GM19025 (cell line): ENCODE results near the gene ADARB1.

Source experiments
- ATAC-seq: cut with Tn5 transposase; IDR thresholded peaks from one replicate; pipeline ENCODE4 v1.9.1; 2021; ENCODE audit warnings: mild to moderate bottlenecking, low read depth, moderate library complexity; ENCODE audit not compliant: unreplicated experiment

ADARB1 gene

DNA sequence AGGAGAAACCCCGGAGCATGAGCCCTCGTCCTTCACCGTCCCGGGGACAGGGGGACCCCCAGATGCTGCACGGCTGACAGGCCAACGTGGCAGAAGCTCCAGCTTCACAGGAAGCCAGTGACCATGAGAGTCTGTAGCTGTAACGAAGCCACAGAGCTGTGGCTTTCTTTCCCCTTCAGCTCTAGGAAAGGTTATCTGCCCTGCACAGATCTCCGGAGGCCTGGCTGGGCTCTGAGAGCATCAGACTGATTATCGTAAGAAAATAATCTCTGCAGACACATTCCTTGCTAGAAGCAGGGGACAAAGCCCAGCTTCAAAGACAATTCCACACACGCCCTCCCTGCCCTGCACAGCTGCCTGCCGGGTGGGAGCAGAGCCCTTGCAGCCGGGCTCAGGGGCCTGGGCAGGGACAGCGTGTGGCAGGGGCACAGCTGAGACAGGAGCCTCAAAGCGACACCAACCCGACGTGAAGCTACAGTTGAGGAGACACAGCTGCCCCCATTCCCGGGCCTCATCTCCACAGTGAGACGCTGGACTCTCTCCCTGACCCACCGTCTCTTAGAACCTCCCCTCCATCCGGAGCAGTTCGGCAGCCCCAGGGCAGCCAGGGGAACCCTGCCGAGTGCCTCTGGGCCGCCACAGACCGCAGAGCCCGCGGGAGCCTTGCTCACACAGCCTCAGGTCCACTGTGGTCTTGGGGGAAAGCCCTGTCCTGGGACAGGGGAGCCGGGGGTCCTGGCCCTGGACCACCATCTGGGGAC is 182.7 kb downstream of the ADARB1 start:
- no peak for ATAC-seq

DNA sequence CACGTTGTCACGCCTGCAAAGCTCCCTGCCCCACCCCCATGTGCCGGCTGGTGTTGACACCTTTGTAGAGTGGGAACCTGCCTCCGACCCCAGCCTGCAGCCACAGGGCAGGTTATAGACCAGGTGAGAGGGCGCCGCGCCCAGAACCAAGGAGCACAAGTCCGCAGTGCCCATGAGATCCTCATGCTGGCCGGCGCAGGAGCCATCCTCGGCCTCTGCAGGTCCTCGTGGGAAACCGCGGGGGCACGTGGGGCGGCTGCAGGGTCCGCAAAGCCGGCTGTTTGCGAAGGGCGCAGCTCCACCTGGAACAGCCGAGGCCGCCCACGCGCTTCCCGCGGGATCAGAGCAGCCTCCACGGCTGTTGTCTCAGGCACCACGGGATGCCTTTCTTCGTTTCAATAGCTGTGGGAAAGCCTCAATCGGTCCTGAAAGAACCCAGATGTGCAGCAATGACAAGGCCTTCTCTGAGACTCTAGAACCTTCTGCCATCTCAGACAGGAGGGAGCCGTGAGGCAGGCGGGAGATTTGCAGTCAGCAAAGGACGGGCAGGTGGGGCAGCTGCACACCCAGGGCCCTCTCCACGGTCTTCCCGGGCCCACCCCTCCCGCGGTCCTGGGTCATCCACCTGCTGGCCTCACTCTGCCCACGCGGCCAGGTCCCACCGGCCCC is 183.4 kb downstream of the ADARB1 start:
- no peak for ATAC-seq

DNA sequence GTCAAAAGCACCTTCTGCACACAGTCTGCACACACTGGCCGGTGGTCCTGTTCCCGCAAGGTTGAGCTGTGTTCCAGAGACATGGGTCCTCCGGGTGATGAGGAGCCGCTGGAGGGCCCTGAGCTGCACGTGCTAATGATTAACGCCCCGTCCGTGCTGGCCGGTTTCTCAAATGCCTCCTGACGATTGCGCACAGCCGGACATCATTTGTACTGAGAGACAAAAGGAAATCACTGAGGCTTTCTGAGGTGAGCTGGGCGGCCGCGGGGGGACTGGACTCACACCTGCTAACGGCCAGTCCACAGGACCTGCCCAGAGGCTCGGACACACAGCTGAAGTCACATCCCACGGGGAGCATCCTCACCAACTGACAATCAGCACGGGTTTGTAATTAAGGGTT is 184.1 kb downstream of the ADARB1 start:
- no peak for ATAC-seq

DNA sequence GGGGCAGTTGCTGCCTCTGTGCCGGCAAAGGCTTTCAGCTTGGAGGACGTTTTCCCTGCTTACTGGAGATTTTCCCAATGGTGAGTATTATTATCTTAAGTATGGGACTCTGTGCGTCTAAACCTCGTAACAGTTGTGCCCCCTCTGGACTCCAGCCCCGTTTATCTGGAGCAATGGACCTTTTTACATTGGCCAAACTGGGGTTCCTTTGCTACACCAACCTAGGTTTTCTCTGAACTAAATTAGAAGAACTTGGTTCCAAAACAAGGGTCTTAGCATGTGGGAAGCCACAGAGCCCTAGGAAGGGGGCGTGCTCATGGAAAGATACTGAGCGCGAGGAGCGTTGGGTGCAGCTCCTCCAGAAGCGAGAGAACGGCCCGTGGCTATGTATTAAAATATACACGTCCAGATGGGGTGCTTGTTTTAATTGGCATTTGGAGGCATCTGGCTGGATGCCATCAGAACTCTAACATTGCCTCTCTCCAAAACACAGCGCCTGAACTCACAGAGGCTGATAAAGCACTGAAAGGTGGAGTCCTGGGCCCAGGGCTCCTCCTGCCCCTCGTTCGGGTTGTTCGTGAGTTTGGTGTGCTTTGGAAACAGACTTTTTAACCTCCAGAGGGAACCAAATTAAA is 184.9 kb downstream of the ADARB1 start:
- no peak for ATAC-seq

DNA sequence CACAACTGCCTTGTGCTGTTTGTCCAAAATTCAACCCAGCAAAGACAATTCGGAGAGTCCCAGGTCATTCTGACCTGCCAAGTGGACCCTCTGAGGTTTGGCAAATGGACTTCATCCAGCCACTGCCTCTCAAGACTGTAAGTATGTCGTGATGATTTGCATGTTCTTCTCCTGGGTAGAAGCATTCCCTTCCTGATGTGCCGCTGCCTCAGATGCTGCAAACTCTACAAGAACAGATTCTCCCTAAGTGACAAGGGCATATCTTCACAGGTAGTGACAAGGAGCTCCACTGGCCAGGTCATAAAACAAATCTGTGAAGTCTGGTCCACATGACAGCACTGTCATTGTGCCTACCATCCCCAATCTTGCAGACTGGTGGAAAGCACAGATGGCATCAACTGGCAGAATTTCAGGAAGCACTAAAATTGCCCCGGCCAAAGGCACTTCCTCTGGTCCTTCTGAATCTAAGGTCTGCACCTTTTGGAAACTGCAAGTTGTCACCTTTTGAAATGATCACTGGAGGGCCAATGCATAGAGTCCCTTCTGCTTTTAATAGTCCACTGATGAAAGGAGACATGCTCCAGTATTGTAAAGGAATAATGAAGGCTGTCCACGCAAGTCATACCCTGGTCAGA is 185.9 kb downstream of the ADARB1 start:
- no peak for ATAC-seq

DNA sequence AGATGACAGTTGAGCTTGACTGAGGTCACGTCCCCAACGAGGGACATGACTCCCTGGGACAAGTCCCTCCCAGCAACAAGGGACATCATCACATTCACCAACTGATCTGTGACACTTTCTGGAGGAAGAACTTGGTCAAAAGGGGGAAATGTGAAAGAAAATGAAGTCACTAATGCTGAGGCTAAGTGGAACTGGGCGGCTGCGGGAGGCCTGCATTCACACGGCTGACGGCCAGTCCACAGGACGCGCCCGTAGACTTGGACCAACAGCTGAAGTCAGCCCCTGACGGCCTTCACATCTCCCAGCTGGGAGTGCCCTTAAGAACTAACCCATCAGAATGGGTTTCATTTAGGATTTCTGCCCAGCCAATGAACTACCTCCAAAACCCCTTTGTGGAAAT is 186.7 kb downstream of the ADARB1 start:
- no peak for ATAC-seq

DNA sequence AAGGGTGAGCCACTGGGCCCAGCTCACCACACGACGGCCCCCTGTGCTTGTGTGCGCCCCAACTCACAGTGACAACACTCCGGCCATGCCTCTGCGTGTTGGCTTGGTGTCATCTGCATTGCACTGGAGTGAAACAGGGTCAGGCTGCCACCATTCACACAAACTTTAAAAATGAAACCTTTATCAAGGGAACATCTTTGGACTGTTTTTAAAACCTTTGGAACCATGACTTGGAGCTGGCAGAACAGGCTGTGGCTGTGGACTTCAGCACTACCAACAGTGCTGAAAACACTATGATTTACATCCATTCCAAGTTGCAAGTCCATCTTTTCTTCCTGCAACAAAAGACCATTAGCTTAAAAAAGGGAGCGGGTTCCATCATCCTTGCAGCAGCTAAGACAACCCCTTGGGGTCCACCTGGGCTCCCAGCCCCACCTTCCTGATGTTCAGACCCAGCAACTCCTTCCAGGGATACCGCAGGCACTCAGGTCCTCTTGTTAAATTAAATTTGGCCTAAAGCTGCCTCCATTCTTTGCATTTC is 187.7 kb downstream of the ADARB1 start:
- ATAC-seq = no peak

DNA sequence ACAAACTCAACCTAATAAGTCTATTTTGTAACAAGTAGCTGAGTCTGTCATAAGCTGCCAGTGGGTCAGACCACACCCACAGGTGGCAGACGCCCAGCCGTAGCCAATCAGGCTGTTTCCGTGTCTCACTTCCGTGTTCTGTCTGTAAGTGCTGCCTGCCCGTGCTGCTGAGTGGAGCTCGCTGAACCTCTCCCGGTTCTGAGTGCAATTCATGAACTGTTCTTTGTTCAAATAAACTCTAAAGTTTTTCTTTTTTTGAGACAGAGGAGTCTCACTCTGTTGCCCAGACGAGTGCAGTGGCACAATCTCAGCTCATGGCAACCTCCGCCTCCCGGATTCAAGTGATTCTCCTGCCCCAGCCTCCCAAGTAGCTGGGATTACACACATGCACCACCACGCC is 188.2 kb downstream of the ADARB1 start:
- no peak for ATAC-seq

DNA sequence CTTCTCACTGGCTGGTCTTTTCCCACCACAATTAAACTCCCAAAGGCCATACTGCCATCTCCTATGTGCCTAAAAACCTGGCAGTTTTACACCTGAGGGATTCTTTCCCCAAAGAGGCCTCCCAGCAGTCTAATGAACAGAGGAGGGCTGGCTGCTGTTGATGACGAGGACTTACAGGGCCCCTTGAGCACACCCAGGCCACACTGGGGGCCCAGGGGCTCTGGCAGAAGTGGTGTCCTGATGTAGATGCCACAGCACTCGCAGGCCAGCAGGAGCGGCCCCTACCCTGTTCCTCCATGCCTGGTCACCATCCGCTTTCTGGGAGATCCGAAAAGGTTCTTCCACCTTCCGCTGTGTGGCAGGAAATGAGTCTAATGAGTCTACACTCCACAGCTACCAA is 189.2 kb downstream of the ADARB1 start:
- no peak for ATAC-seq

DNA sequence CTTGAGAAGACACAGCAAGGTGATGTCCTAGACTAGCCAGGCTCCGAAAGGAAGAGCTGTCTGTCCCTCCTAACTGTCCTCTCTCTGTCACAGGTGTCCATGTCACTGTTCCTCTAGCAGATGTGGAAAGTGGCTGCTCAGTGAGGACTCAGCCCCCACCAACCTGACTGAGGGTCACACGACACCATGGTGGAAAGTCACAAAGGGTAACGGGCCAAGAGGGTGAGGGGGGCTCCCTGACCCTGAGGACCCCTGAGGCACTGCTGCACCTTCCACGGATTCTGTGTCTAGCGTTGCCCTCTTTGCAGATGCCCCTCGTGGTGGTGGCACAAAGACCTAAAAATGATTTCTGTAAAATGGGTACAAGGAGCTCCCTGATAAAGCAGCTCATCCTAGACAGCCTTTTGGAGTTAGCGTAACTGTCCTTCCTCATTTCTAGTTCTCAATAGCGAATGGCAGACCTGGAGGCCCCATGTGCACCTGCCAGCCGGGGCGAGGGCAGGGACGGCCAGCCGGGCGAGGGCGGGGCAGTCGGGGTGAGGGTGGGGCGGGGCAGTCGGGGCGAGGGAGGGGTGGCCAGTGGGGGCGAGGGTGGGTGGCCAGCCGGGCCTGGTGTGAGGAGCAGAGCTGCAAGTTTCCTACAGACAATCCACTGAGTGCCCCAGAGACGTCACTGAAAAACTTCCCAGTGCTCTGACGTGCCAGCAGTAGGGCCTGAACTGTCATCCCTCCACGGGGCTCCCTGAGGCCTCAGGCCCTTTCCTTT is 189.9 kb downstream of the ADARB1 start:
- ATAC-seq = no peak

DNA sequence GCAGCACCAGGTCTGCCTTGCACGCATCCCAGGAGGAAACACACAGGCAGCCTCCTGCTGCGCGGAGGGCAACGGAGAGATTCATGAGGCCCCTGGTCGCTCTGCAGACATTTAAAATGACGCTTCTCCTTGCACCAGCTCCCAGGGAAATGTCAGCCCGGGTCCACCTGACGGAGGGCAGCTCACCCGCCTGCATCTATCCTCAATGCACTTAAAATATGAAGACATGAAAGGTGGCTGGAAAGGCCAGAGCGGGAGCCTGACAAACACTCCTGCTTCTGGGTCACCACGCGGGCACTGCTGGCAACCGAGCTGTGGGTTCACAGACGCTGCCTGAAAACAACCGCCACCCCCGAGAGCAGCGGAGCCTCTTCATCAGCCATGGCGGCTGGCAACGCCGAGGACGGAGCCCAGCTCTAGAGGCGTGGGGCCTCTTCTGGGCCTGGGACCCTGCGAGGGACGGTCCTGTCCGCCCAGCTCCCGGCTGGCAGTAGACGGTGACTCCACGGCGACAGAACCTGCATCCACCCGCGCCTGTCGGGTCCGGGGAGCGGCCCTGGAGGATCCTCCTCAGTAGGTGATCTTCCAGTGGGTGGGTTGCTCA is 190.6 kb downstream of the ADARB1 start:
- no peak for ATAC-seq

DNA sequence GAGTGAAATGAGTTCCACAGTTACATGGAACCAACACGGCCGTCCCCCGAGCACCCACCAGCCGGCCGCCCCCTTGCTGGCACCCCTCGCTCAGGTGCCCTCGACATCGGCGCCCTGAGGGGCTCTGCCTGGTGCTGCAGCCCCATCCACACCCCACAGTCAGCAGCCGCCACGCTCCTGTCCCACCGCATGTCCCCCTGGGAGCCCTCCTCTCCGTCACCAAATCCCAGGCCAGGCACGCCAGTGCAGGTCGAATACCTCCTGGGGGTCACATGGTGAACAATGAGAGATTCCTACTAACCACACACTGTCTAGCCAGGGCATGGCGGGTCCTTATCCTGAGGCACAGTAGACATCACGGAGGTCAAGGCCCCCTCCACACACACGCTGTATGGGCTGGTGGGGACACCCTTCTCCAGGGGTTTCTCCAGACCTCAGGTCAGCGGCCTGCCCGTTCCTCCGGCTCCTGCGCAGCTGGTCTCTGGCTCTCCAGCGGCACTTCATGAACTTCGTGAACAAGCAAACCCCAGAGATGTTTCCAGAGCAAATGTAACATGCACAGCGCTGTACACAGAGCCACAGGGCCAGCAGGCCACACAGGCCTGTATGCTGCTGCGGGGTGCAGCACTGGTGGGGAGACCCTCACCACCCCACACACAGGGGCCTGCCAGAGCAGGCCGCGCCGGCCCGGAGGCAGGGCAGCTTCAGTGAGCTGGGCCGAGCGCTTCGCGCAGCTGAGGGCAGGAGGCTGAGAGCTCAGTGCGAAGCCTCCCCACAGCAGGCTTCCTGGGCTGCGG is 191.5 kb downstream of the ADARB1 start:
- ATAC-seq = no peak

DNA sequence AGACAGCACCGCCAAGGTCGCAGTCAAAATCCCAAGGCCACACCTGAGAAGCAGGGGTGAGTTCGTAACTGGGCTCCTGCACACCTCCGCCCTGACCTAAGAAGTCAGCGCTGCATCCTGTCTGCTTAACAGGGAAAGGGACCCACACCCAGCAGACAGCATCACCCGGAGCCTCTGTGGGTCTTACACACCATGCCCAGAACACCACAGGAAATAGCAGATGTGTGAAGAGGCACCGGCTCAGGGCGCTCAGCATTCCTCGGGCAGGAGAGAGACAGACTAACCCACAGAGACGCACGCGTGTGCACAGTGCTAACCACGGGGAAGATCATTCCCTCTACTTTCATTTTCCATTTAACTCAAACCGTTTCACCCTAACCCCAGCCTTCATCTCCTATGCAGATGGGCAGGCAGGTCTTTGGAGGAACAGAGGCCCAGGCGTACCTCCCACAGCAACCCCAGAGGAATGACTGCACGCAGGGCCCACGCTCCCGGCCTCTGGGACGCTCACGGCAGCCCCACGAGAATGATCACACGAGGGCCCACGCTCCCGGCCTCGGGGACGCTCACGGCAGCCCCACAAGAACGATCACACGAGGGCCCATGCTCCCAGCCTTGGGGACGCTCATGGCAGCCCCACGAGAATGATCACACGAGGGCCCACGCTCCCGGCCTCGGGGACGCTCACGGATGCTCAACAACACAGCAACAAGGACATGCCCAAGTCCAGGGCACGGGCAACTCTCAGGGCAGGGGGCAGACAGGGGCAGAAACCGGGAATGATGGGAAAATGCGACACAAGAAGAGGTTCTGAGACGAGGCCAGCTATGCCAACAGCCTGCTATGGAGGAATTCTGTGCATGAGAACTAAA is 192.4 kb downstream of the ADARB1 start:
- ATAC-seq = no peak

DNA sequence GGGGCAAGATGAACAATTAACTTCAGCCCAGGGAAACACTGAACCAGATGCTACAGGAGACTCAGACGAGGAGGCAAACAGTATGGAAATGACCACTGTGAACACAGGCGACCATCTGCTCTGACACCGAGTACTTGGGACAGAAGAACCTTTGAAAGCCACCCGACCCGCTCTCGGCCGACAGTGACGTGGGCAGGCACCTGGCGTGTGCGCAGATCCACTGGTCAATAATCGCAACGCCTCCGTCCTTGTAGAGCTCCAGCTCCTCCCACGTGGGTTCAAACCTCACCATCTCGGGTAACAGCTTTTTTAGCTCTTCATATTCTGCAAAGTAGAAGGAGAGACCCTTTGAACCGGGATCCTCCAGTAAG is 193.0 kb downstream of the ADARB1 start:
- ATAC-seq = no peak

DNA sequence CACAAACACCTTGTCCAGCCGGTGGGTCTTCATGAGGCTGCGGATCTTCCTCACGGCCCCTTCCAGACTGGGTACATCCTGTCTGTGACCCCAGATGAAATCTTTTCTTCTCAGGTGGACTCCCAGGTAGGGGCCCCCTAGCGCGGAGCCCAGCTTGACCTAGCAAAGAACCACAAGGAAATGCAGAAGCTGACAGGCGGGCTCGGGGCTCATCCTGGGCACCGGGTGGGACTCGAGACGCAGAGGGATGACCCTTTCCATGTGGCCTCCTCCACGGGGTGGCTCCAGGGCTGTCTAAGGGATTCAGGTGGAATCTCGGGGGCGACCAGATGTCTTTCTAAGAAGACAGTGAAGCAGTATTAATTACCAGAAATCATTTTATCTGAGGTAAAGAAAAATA is 195.5 kb downstream of the ADARB1 start:
- ATAC-seq = no peak

DNA sequence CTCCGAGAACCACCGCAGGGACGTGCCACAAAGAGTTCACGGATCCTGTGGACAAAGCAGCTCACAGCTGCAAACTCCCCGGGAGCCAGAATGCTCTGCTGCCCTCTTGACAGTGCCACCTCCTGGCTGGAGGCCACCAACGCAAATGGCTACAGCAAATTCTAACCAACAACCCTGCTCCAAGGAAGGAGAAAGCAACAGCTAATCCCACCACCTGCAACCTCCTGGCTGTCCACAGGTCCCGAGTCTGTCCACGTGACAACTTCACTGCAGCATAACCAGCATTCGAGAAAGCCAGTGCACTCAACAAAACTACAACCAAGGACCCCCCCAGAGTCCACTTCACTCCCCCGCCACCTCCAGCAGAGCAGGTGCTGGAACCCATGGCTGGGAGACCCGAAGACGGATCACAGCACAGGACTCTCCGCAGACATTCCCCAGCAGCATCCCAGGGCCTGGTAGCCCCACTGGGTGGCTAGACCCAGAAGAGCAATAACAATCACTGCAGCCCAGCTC is 196.0 kb downstream of the ADARB1 start:
- ATAC-seq = no peak
